Progenitor cell of endocrine pancreas (in vitro differentiated cells): ENCODE results near the gene KCNC1. TPM values are rescaled to one million over a fixed set of nuclear protein-coding genes. Genes with fewer than 3 reads are reported as not detected.

Source experiments
- DNase-seq: peaks from one replicate; pipeline ENCODE4 v3.0.0; 2021; ENCODE audit warnings: low spot score; ENCODE audit not compliant: unreplicated experiment
- H3K27ac Mint-ChIP-seq: 2 replicates; pipeline ENCODE4 v1.8.0; 2021; ENCODE audit warnings: mild to moderate bottlenecking, moderate library complexity, mixed read lengths
- H3K27me3 Mint-ChIP-seq: 2 replicates; pipeline ENCODE4 v1.8.0; 2021; ENCODE audit warnings: mixed read lengths
- H3K36me3 Mint-ChIP-seq: 2 replicates; pipeline ENCODE4 v1.8.0; 2022; ENCODE audit warnings: mixed read lengths; ENCODE audit not compliant: insufficient read depth
- H3K4me1 Mint-ChIP-seq: 2 replicates; pipeline ENCODE4 v1.8.0; 2021; ENCODE audit warnings: low read depth, mixed read lengths
- H3K4me3 Mint-ChIP-seq: 2 replicates; pipeline ENCODE4 v1.8.0; 2021; ENCODE audit warnings: low read depth, mild to moderate bottlenecking, moderate library complexity, mixed read lengths
- H3K9me3 Mint-ChIP-seq: 2 replicates; pipeline ENCODE4 v1.8.0; 2021; ENCODE audit warnings: low read depth, mixed read lengths
- CTCF ChIP-seq: fragments of 200-600 bp; sonication (generic); IDR thresholded peaks from one replicate; pipeline ENCODE4 v1.5.0; 2021; ENCODE audit warnings: antibody characterized with exemption, mild to moderate bottlenecking; ENCODE audit not compliant: unreplicated experiment
- total RNA-seq: library from RNA; stranded (reverse); gene quantifications from 2 replicates; pipeline ENCODE4 v1.2.1, GENCODE V29; 2021

Gene KCNC1
- total RNA-seq, 1 donor from 2014 or later = 0.67 TPM

GRCh38 chr11:17782145-17782544 lies 47.6 kb downstream of the KCNC1 start:
- no peak for DNase-seq
- Mint-ChIP-seq H3K27me3 (peaks cover 6% of the 10 kb centered on the region), H3K4me1 (no peaks in the 10 kb centered on the region), H3K36me3 (no peaks in the 10 kb centered on the region), H3K4me3 (no peak overlapping the region), H3K27ac (no peak overlapping the region), H3K9me3 (no peaks in the 10 kb centered on the region)
- no peak for TF ChIP-seq CTCF

GRCh38 chr11:17782603-17783337 lies 48.2 kb downstream of the KCNC1 start:
- H3K36me3 Mint-ChIP-seq = no peaks in the 10 kb centered on the region
- H3K4me1 Mint-ChIP-seq = no peaks in the 10 kb centered on the region
- H3K27ac Mint-ChIP-seq = no peak overlapping the region
- H3K27me3 Mint-ChIP-seq = peaks cover 6% of the 10 kb centered on the region
- DNase-seq = no peak
- no peaks in the 10 kb centered on the region for H3K9me3 Mint-ChIP-seq
- H3K4me3 Mint-ChIP-seq = no peak overlapping the region
- TF ChIP-seq CTCF = no peak

- no peak for DNase-seq
- H3K27me3 Mint-ChIP-seq = peaks cover 6% of the 10 kb centered on the region
- H3K36me3 Mint-ChIP-seq = no peaks in the 10 kb centered on the region
- no peak overlapping the region for H3K27ac Mint-ChIP-seq
- no peak for TF ChIP-seq CTCF
- H3K4me3 Mint-ChIP-seq = no peak overlapping the region
- H3K9me3 Mint-ChIP-seq = no peaks in the 10 kb centered on the region
- H3K4me1 Mint-ChIP-seq = no peaks in the 10 kb centered on the region
These were observed 49.3 kb downstream of the KCNC1 start for GRCh38 chr11:17783878-17784277.

- Mint-ChIP-seq H3K36me3 (no peaks in the 10 kb centered on the region), H3K27ac (no peak overlapping the region), H3K4me1 (no peaks in the 10 kb centered on the region), H3K4me3 (no peak overlapping the region), H3K27me3 (no peaks in the 10 kb centered on the region), H3K9me3 (no peaks in the 10 kb centered on the region)
- no peak for DNase-seq
- no peak for TF ChIP-seq CTCF
These were observed 52.4 kb downstream of the KCNC1 start for GRCh38 chr11:17786824-17787525.

- H3K36me3 Mint-ChIP-seq = no peaks in the 10 kb centered on the region
- H3K4me1 Mint-ChIP-seq = no peaks in the 10 kb centered on the region
- H3K4me3 Mint-ChIP-seq = no peak overlapping the region
- TF ChIP-seq CTCF = no peak
- DNase-seq = no peak
- H3K9me3 Mint-ChIP-seq = no peaks in the 10 kb centered on the region
- no peaks in the 10 kb centered on the region for H3K27me3 Mint-ChIP-seq
- H3K27ac Mint-ChIP-seq = no peak overlapping the region
These were observed 53.5 kb downstream of the KCNC1 start for GRCh38 chr11:17788084-17788483.
